Fibroblast of the aortic adventitia (primary cell): ENCODE measurements around the gene NOB1. TPM values are rescaled to one million over a fixed set of nuclear protein-coding genes. Genes with fewer than 3 reads are reported as not detected.

Experiments used
- DNase-seq: peaks from one replicate; pipeline ENCODE4 v3.0.0-alpha.2; 2010; ENCODE audit warnings: low read depth
- H3K4me3 ChIP-seq: 2 replicates; pipeline ENCODE4 v1.5.1; 2011; ENCODE audit warnings: low read depth, mild to moderate bottlenecking, control low read depth, low read length, moderate library complexity
- CTCF ChIP-seq: IDR thresholded peaks from 2 replicates; pipeline ENCODE4 v1.5.1; 2011; ENCODE audit warnings: mild to moderate bottlenecking, low read length, control low read depth, inconsistent platforms; ENCODE audit not compliant: insufficient read depth
- small RNA-seq: library from RNA; depleted of rRNA; stranded (forward); fragments of <200 nt; gene quantifications from one replicate; pipeline ENCODE3, GENCODE V24; 2012
- total RNA-seq: library from RNA; depleted of rRNA; stranded (reverse); fragments of >200 nt; gene quantifications from 2 replicates; pipeline ENCODE4 v1.2.3, GENCODE V29; 2012; ENCODE audit warnings: low replicate concordance

NOB1 gene
- total RNA-seq, 1 donor: 35.8 TPM

DNA sequence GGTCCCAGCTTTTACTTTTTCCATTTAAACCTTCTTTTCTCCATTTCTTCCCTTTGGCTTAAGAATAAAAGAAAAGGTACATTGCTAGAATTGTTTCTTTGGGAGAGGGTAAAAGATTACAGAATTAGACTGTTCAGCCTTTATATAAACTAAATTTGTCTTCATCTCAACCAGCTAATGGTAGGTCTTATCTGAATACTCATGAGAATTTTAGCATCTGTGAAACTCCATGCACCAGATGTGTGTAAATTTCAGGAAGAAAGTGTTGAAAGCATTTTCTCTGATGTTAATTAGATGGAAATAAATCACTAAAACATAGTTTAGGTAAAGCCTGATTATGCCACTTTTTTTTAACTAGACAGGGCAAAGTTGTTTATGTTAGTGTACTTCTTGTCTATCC is 53.3 kb downstream of the NOB1 start:
- TF ChIP-seq CTCF: no peak
- DNase-seq: no peak
- H3K4me3 ChIP-seq: no peak overlapping the region

DNA sequence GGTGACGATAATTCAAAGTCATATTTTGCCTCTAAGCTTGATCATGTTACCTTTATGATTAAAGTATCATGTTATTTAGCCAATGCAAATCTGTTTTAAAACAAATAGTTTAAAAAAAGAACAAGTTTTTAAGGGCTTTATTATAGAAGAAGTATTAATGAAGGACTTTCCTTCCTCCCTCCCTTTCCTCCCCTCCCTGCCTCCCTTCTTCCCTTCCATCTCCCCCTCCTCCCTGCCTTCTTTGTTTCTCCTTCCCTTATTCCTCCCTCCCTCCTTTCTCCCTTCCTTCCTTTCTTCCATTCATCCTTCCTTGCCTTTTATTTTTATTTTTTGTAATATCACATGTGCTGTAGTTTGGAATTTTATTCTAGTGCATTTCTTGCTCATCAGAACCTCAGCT is 54.8 kb downstream of the NOB1 start:
- no peak for TF ChIP-seq CTCF
- no peak for DNase-seq
- H3K4me3 ChIP-seq: no peak overlapping the region

DNA sequence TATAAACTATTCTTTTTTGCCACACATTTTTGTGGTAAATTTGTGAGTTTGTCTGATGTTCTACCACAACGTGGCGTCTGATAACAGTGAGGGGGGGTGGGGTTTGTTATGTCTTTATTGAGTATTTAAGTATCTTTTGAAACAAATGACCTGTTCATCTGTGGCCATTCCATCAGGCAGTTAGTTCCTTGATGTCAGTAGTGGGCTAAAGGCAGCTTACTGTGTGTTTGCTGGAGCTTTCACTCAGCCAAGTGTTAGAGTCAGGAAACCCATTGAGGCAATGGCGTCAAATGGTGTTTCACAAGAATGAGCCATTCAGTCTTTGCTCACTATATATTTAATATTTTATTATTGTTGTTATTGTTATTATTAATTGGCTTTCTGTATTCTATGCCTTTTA is 56.3 kb downstream of the NOB1 start:
- no peak for DNase-seq
- TF ChIP-seq CTCF: no peak
- no peak overlapping the region for H3K4me3 ChIP-seq

DNA sequence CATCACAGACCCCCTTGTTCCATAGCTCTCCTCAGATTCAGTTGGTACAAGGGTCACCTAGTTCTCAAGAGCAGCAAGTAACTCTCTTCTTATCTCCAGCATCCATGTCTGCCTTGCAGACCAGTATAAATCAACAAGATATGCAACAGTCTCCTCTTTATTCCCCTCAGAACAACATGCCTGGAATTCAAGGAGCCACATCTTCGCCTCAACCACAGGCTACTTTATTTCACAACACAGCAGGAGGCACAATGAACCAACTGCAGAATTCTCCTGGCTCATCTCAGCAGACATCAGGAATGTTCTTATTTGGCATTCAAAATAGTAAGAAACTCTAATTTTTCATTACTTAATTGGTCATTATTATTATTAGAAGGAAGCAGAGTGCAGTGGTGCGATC is 60.8 kb downstream of the NOB1 start:
- TF ChIP-seq CTCF: no peak
- H3K4me3 ChIP-seq: no peak overlapping the region
- DNase-seq: no peak

- DNase-seq: no peak
- H3K4me3 ChIP-seq: no peak overlapping the region
- TF ChIP-seq CTCF: no peak
Observed at GRCh38 chr16:69691980-69692911, 62.5 kb downstream of the NOB1 start.

Small RNA genes within 50 kb of the gene (small RNA-seq; reads per million reads assigned to genes)
- not detected for gene RF00091

Other genes starting within 250 kb of the NOB1 start
- gene NFAT5, start 189.0 kb downstream of the NOB1 start, total RNA-seq: 16.1 and 53.9 TPM in 2 replicates
- 180 and 302 TPM in 2 replicates for gene NQO1, start 28.4 kb downstream of the NOB1 start, total RNA-seq
- 28.5 and 28.7 TPM in 2 replicates for gene WWP2, start 7.4 kb upstream of the NOB1 start, total RNA-seq
- gene CLEC18A, start 196.4 kb upstream of the NOB1 start, total RNA-seq: 0.27 TPM in 1 of 2 replicates, not detected in the other